A549 (cell line): ENCODE results near the gene SPSB4. TPM values are rescaled to one million over a fixed set of nuclear protein-coding genes. Genes with fewer than 3 reads are reported as not detected.

Experiments used
- ATAC-seq, 2 experiments: fragments of 200-7000 bp in 1 of 2; fragments of >200 bp in 1 of 2; cut with Nextera tagmentation in 1 of 2; cut with Tn5 transposase in 1 of 2; 3 replicates each; pipeline versions ENCODE4 v1.8.0 to v1.9.1; 2018 to 2020; ENCODE audit warnings: mild to moderate bottlenecking in 1 of 2, moderate library complexity in 1 of 2
- CTCF ChIA-PET: fragments of 300-600 bp; sonication (Branson Sonifier 250); formaldehyde crosslinking; extraction: SDS; loops from one replicate; lab custom pipeline; 2021; ENCODE audit warnings: antibody characterized with exemption, inconsistent platforms; lab: Yijun Ruan, JAX
- POLR2A ChIA-PET: fragments of 350-600 bp; formaldehyde crosslinking; extraction: SDS; loops from one replicate; lab custom pipeline; 2021; ENCODE audit warnings: antibody characterized with exemption, inconsistent platforms; lab: Yijun Ruan, JAX
- DNase-seq, 2 experiments: peaks; one replicate each; pipeline versions ENCODE4 v3.0.0 to v3.0.0-alpha.2; 2011 to 2016; ENCODE audit warnings: low read depth in 1 of 2, low spot score in 1 of 2
- FAIRE-seq: peaks from 2 replicates; lab custom pipeline; 2011; peaks lifted over from hg19 to GRCh38; lab: Jason Lieb, UNC
- H3K27ac ChIP-seq, 2 experiments: fragments of >200 bp; sonication (Bioruptor Twin); formaldehyde crosslinking; 3 replicates each; pipeline ENCODE4 v1.5.1; 2016 to 2017
- H3K4me1 ChIP-seq: fragments of >200 bp; sonication (Bioruptor Twin); formaldehyde crosslinking; 3 replicates; pipeline ENCODE4 v1.6.1; 2016
- H3K4me2 ChIP-seq: fragments of >200 bp; sonication (Bioruptor Twin); formaldehyde crosslinking; 3 replicates; pipeline ENCODE4 v1.6.1; 2016
- H3K4me3 ChIP-seq: fragments of >200 bp; sonication (Bioruptor Twin); formaldehyde crosslinking; 3 replicates; pipeline ENCODE4 v1.5.1; 2016
- H3K9me3 ChIP-seq: fragments of >200 bp; sonication (Bioruptor Twin); formaldehyde crosslinking; 3 replicates; pipeline ENCODE4 v1.6.1; 2016
- BHLHE40 ChIP-seq: IDR thresholded peaks from 2 replicates; pipeline ENCODE4 v1.6.1; 2012; ENCODE audit warnings: low read depth, low read length, inconsistent platforms
- CHD2 ChIP-seq: fragments of 150-350 bp; IDR thresholded peaks from 2 replicates; pipeline ENCODE4 v1.6.1; 2014; ENCODE audit warnings: low read length; ENCODE audit not compliant: partially characterized antibody
- EHF ChIP-seq: fragments of 250-450 bp; sonication (Bioruptor Pico); IDR thresholded peaks from 2 replicates; pipeline ENCODE4 v1.5.0; 2020; ENCODE audit warnings: mild to moderate bottlenecking
- EP300 ChIP-seq, 2 experiments: fragments of >200 bp; sonication (Bioruptor Twin); formaldehyde crosslinking; IDR thresholded peaks; 2 replicates in 1 of 2; 3 replicates in 1 of 2; pipeline ENCODE4 v1.6.1; 2016 to 2017
- ESRRA ChIP-seq: fragments of 150-350 bp; IDR thresholded peaks from 2 replicates; pipeline ENCODE4 v1.6.1; 2014; ENCODE audit warnings: mild to moderate bottlenecking, low read length, borderline replicate concordance
- FOSL2 ChIP-seq, 2 experiments: fragments of 450-650 bp in 1 of 2; fragments of >200 bp in 1 of 2; sonication (Bioruptor Twin) in 1 of 2; formaldehyde crosslinking; IDR thresholded peaks; 2 replicates each; pipeline versions ENCODE4 v1.5.0 to v1.6.1; 2016 to 2020; ENCODE audit warnings: mild to moderate bottlenecking in 1 of 2, moderate library complexity in 1 of 2
- HES2 ChIP-seq: fragments of >200 bp; sonication (Bioruptor Twin); formaldehyde crosslinking; IDR thresholded peaks from 2 replicates; pipeline ENCODE4 v1.6.1; 2016
- HEYL ChIP-seq: fragments of 250-450 bp; sonication (Bioruptor Pico); IDR thresholded peaks from 2 replicates; pipeline ENCODE4 v1.8.0; 2021; ENCODE audit warnings: mild to moderate bottlenecking, moderate library complexity
- HOXB5 ChIP-seq: fragments of 250-450 bp; sonication (Bioruptor Pico); IDR thresholded peaks from 2 replicates; pipeline ENCODE4 v1.5.0; 2020; ENCODE audit warnings: mild to moderate bottlenecking, moderate library complexity
- JUN ChIP-seq, 2 experiments: fragments of >200 bp; sonication (Bioruptor Twin); formaldehyde crosslinking; IDR thresholded peaks; 2 replicates in 1 of 2; 3 replicates in 1 of 2; pipeline ENCODE4 v1.6.1; 2016 to 2017
- KDM5A ChIP-seq: fragments of 200-600 bp; sonication (generic); IDR thresholded peaks from 2 replicates; pipeline ENCODE4 v1.6.1; 2016; ENCODE audit warnings: antibody characterized with exemption, mild to moderate bottlenecking
- MAX ChIP-seq: IDR thresholded peaks from 2 replicates; pipeline ENCODE4 v1.6.1; 2012
- MYC ChIP-seq: IDR thresholded peaks from 2 replicates; pipeline ENCODE4 v1.6.1; 2012; ENCODE audit warnings: mild to moderate bottlenecking, inconsistent platforms, low read length, improper control_type of control experiment, borderline replicate concordance
- NPAS2 ChIP-seq: fragments of 250-450 bp; sonication (Bioruptor Pico); IDR thresholded peaks from 2 replicates; pipeline ENCODE4 v1.8.0; 2022; ENCODE audit warnings: mild to moderate bottlenecking, moderate library complexity, borderline replicate concordance
- NR3C1 ChIP-seq: fragments of >200 bp; sonication (Bioruptor Twin); formaldehyde crosslinking; IDR thresholded peaks from 3 replicates; pipeline ENCODE4 v1.6.1; 2017
- PBX3 ChIP-seq: IDR thresholded peaks from 2 replicates; pipeline ENCODE4 v1.6.1; 2012
- PHF8 ChIP-seq: fragments of 200-600 bp; sonication (generic); IDR thresholded peaks from 2 replicates; pipeline ENCODE4 v1.6.1; 2016; ENCODE audit warnings: low read depth, mild to moderate bottlenecking, antibody characterized with exemption, moderate library complexity, borderline replicate concordance
- RARB ChIP-seq: fragments of 250-450 bp; sonication (Bioruptor Pico); IDR thresholded peaks from 2 replicates; pipeline ENCODE4 v1.8.0; 2021; ENCODE audit warnings: mild to moderate bottlenecking, moderate library complexity
- RCOR1 ChIP-seq: fragments of 150-350 bp; IDR thresholded peaks from 2 replicates; pipeline ENCODE4 v1.6.1; 2014; ENCODE audit warnings: antibody characterized with exemption, low read length, low read depth
- TFCP2L1 ChIP-seq: fragments of 250-450 bp; sonication (Bioruptor Pico); IDR thresholded peaks from 2 replicates; pipeline ENCODE4 v1.5.0; 2021; ENCODE audit warnings: mild to moderate bottlenecking
- TP53 ChIP-seq: fragments of 250-450 bp; sonication (Bioruptor Pico); IDR thresholded peaks from 2 replicates; pipeline ENCODE4 v1.5.0; 2021; ENCODE audit warnings: mild to moderate bottlenecking, moderate library complexity
- ZC3H11A ChIP-seq: fragments of 450-650 bp; IDR thresholded peaks from 2 replicates; pipeline ENCODE4 v1.6.1; 2014; ENCODE audit warnings: antibody characterized with exemption, mild to moderate bottlenecking
- WGBS: methylation state at CpG from one replicate; pipeline ENCODE4 v1.1.6; 2017; ENCODE audit errors: missing lambda C conversion rate; 5-methylcytosine and 5-hydroxymethylcytosine counted together
- polyA plus RNA-seq, 4 experiments: library from polyadenylated mRNA; depleted of rRNA in 3 of 4; stranded (reverse); fragments of >200 nt; fragmentation: RNase III in 1 of 4; extraction: RNeasy Plus Mini Kit Qiagen cat#74134 plus additional on column Dnase treatment in 1 of 4; gene quantifications; 2 replicates in 3 of 4; 3 replicates in 1 of 4; pipeline ENCODE4 v1.2.3, GENCODE V29; 2011 to 2017
- TF ChIP-seq, protein P1 (sequence below): fragments of 150-350 bp; IDR thresholded peaks from 2 replicates; pipeline ENCODE4 v1.6.1; 2014; ENCODE audit warnings: low read depth, mild to moderate bottlenecking, low read length

SPSB4 gene
- polyA plus RNA-seq, 2 of the 4 experiments (the other 2 are of a cell fraction), result 0.03 to 0.04 TPM

DNA sequence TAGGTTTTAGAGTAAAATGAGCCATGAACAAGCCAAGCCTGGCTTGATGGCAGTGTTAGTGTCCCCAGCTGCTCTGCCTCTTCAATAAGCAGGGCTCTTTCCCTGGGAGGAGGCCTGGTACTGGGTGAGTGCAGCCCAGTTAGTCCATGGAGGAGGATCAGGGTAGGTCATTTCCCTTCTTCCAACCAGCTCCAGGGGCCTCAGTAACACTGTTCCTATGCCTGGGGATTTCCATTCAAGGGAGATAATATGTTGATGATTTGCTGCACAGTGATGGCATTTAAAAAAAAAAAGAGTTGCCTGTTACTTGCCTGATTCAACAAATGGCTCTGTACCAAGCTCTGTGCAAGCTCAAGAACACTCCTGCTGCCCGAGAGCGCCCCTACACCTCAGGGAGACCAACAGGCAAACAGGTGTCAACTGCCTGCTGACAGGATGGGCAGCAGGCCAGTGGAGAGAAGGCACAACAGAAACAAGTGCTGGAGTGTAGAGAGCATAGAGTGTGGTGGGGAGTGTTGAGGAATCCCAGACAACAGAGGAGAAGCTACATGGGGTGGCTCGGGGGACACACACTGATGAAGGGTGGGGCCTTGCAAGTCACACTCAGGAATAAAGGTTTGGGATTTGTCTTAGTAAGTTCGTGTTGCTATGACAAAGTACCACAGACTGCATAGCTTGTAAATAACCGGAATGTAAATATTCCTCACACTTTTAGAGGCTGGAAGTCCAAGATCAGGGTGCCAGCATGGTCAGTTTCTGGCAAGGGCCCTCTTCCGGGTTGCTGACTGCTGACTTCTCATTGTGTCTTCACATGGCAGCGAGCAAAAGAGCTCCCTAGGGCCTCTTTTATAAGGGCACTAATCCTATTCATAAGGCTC, 101.9 kb downstream of the SPSB4 start:
- 43% methylated on average over 7 of the region's 7 CpGs for WGBS
- Histone ChIP-seq H3K4me1 (no peaks in the 10 kb centered on the region), H3K4me3 (no peak overlapping the region), H3K9me3 (no peaks in the 10 kb centered on the region), H3K4me2 (no peak overlapping the region), H3K27ac (no peak overlapping the region)
- ATAC-seq (no peak), DNase-seq (no peak), FAIRE-seq (no peak)
- TF ChIP-seq EHF (CRISPR knock-in tag) (no peak), FOSL2 (IDR thresholded peaks at IDR 0.05) (no peak), FOSL2 (CRISPR knock-in tag; IDR thresholded peaks at IDR 0.05) (no peak), MYC (no peak), HES2 (no peak), PHF8 (no peak), TFCP2L1 (CRISPR knock-in tag) (no peak), EP300 (IDR thresholded peaks at IDR 0.05) (no peak), CHD2 (no peak), HEYL (CRISPR knock-in tag) (no peak), KDM5A (no peak), PBX3 (no peak), NR3C1 (no peak), MAX (no peak)
- TF ChIP-seq, protein P1, sequence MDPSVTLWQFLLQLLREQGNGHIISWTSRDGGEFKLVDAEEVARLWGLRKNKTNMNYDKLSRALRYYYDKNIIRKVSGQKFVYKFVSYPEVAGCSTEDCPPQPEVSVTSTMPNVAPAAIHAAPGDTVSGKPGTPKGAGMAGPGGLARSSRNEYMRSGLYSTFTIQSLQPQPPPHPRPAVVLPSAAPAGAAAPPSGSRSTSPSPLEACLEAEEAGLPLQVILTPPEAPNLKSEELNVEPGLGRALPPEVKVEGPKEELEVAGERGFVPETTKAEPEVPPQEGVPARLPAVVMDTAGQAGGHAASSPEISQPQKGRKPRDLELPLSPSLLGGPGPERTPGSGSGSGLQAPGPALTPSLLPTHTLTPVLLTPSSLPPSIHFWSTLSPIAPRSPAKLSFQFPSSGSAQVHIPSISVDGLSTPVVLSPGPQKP, result no peak
- ChIA-PET POLR2A (no interaction called here), CTCF (interaction anchor here (1.5 kb wide), 1 partner anchor 40 kb away, joined by 4 read pairs; no protein-coding TSS in a partner anchor)

DNA sequence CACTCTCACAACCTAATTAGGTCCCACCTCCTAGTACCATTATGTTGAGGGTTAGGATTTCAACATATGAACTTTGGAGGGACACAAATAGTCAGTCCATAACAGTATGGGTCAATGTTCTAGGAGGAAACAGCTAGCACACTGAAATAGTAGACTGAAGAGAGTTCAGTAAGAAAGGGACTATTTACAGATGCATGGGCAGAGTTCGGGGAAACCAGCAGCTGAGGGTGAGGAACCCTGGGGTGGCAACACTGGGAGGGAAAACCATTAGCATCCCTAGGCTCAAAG, 102.5 kb downstream of the SPSB4 start:
- no peak for DNase-seq
- H3K4me1 ChIP-seq, result no peaks in the 10 kb centered on the region
- 20% methylated on average over 1 of the region's 1 CpG for WGBS
- no peak overlapping the region for H3K4me2 ChIP-seq
- ChIA-PET POLR2A (no interaction called here), CTCF (no interaction called here)
- ATAC-seq, result no peak
- H3K4me3 ChIP-seq, result no peak overlapping the region
- no peak for TF ChIP-seq JUN (IDR thresholded peaks at IDR 0.05)
- no peak for TF ChIP-seq NPAS2 (CRISPR knock-in tag)
- TF ChIP-seq CHD2, result no peak
- TF ChIP-seq BHLHE40, result no peak
- no peak for TF ChIP-seq HOXB5 (CRISPR knock-in tag)
- TF ChIP-seq RCOR1, result no peak
- TF ChIP-seq ESRRA, result no peak
- TF ChIP-seq RARB (CRISPR knock-in tag), result no peak
- TF ChIP-seq, all 56 proteins: peak for 0
- no peak for FAIRE-seq
- Histone ChIP-seq H3K9me3 (no peaks in the 10 kb centered on the region), H3K27ac (no peak overlapping the region)

DNA sequence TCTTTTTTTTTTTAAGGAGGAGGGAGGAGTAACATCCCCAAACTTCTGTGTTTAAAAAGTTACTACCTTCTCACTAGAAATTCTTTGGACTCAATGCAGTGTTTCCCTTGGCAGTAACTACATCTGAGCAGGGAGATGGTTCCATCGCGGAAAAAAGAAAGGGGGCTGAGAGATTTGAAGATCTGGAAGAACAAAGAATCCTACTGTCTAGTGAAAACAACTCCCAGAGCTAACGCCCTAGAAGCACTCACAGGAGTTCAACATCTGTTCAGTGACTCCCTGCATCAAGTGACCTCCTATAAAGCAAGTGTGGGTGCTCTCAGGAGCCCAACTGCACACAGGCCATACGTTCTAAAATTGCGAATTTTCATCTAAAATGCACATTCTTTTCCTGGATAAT, 113.7 kb downstream of the SPSB4 start:
- Histone ChIP-seq H3K4me2 (no peak overlapping the region), H3K4me3 (no peak overlapping the region), H3K9me3 (peaks cover 2% of the 10 kb centered on the region; the same call in 1 of the 3 replicates), H3K27ac (no peak overlapping the region), H3K4me1 (no peaks in the 10 kb centered on the region)
- DNase-seq, result no peak
- no peak for TF ChIP-seq ZC3H11A
- no peak for TF ChIP-seq NPAS2 (CRISPR knock-in tag)
- TF ChIP-seq TP53 (CRISPR knock-in tag), result no peak
- TF ChIP-seq ESRRA, result no peak
- ChIA-PET POLR2A (no interaction called here), CTCF (interaction anchor here (0.6 kb wide), 1 partner anchor 889 kb away, joined by 3 read pairs; no protein-coding TSS in a partner anchor)
- no peak for FAIRE-seq
- 55% methylated on average over 5 of the region's 5 CpGs for WGBS
- no peak for ATAC-seq
